Glutamatergic neuron (in vitro differentiated cells): ENCODE data around the gene GPC6. TPM values are rescaled to one million over a fixed set of nuclear protein-coding genes. Genes with fewer than 3 reads are reported as not detected.
A peak's percentile ranks its signal among the peaks of the same experiment; 100 is the strongest.

ENCODE experiments used
- DNase-seq: peaks from one replicate; pipeline ENCODE4 v3.0.0; 2022
- H3K27ac Mint-ChIP-seq: one replicate; pipeline ENCODE4 v1.8.0; 2020; ENCODE audit warnings: mild to moderate bottlenecking, mixed read lengths, inconsistent platforms; ENCODE audit not compliant: unreplicated experiment
- H3K27me3 Mint-ChIP-seq: one replicate; pipeline ENCODE4 v1.8.0; 2020; ENCODE audit warnings: mild to moderate bottlenecking, moderate library complexity, mixed read lengths, inconsistent platforms; ENCODE audit not compliant: unreplicated experiment
- H3K36me3 Mint-ChIP-seq: one replicate; pipeline ENCODE4 v1.8.0; 2020; ENCODE audit warnings: mild to moderate bottlenecking, mixed read lengths, inconsistent platforms; ENCODE audit not compliant: unreplicated experiment
- H3K4me1 Mint-ChIP-seq: one replicate; pipeline ENCODE4 v1.8.0; 2020; ENCODE audit warnings: mild to moderate bottlenecking, low read depth, mixed read lengths, inconsistent platforms; ENCODE audit not compliant: unreplicated experiment
- H3K4me3 Mint-ChIP-seq: one replicate; pipeline ENCODE4 v1.8.0; 2020; ENCODE audit warnings: mild to moderate bottlenecking, mixed read lengths, inconsistent platforms; ENCODE audit not compliant: unreplicated experiment
- H3K9me3 Mint-ChIP-seq: one replicate; pipeline ENCODE4 v1.8.0; 2020; ENCODE audit warnings: mild to moderate bottlenecking, moderate library complexity, mixed read lengths, inconsistent platforms; ENCODE audit not compliant: unreplicated experiment
- CTCF ChIP-seq: fragments of 200-600 bp; sonication (generic); IDR thresholded peaks from one replicate; pipeline ENCODE4 v1.5.0; 2021; ENCODE audit not compliant: partially characterized antibody, unreplicated experiment
- total RNA-seq: library from RNA; stranded (reverse); fragmentation: NEBNext Ultra II Directional; extraction: Animal tissue kit (Norgen Biotek cat#: 25700); gene quantifications from one replicate; pipeline ENCODE4 v1.2.1, GENCODE V29; 2021; ENCODE audit not compliant: unreplicated experiment

GPC6 gene
- total RNA-seq, 1 donor from 2014 or later = 11.8 TPM

- H3K4me1 Mint-ChIP-seq = peaks cover 32% of the 10 kb centered on the region
- no peak overlapping the region for H3K4me3 Mint-ChIP-seq
- H3K36me3 Mint-ChIP-seq = no peaks in the 10 kb centered on the region
- H3K27ac Mint-ChIP-seq = peak overlapping the region; percentile 69
- H3K27me3 Mint-ChIP-seq = no peaks in the 10 kb centered on the region
- H3K9me3 Mint-ChIP-seq = peaks cover 5% of the 10 kb centered on the region
- no peak for TF ChIP-seq CTCF
- peak; percentile 31 for DNase-seq
Observed at GRCh38 chr13:93750676-93751075, 524.1 kb downstream of the GPC6 start.

GRCh38 chr13:93751117-93751516 is 524.5 kb downstream of the GPC6 start:
- Mint-ChIP-seq H3K4me1 (peaks cover 32% of the 10 kb centered on the region), H3K27me3 (no peaks in the 10 kb centered on the region), H3K36me3 (no peaks in the 10 kb centered on the region), H3K9me3 (peaks cover 5% of the 10 kb centered on the region), H3K27ac (peak overlapping the region; percentile 69), H3K4me3 (no peak overlapping the region)
- TF ChIP-seq CTCF = no peak
- DNase-seq = no peak

GRCh38 chr13:93752541-93752940 is 525.9 kb downstream of the GPC6 start:
- H3K9me3 Mint-ChIP-seq = peaks cover 5% of the 10 kb centered on the region
- H3K27ac Mint-ChIP-seq = peak overlapping the region; percentile 90
- H3K4me1 Mint-ChIP-seq = peaks cover 34% of the 10 kb centered on the region
- H3K4me3 Mint-ChIP-seq = no peak overlapping the region
- H3K36me3 Mint-ChIP-seq = no peaks in the 10 kb centered on the region
- no peaks in the 10 kb centered on the region for H3K27me3 Mint-ChIP-seq
- TF ChIP-seq CTCF = no peak
- no peak for DNase-seq

- H3K27ac Mint-ChIP-seq = peak overlapping the region; percentile 74
- no peaks in the 10 kb centered on the region for H3K36me3 Mint-ChIP-seq
- H3K4me3 Mint-ChIP-seq = no peak overlapping the region
Observed at GRCh38 chr13:93753639-93754038, 527.0 kb downstream of the GPC6 start.

GRCh38 chr13:93755341-93755740 is 528.7 kb downstream of the GPC6 start:
- H3K27ac Mint-ChIP-seq = peak overlapping the region; percentile 71
- no peaks in the 10 kb centered on the region for H3K36me3 Mint-ChIP-seq
- DNase-seq = no peak
- no peaks in the 10 kb centered on the region for H3K27me3 Mint-ChIP-seq
- H3K4me1 Mint-ChIP-seq = peaks cover 34% of the 10 kb centered on the region
- H3K4me3 Mint-ChIP-seq = no peak overlapping the region
- no peak for TF ChIP-seq CTCF
- H3K9me3 Mint-ChIP-seq = peaks cover 5% of the 10 kb centered on the region

More at GRCh38 chr13:93753639-93754038, 527.0 kb downstream of the GPC6 start:
- no peak for TF ChIP-seq CTCF
- Mint-ChIP-seq H3K9me3 (peaks cover 5% of the 10 kb centered on the region), H3K4me1 (peaks cover 34% of the 10 kb centered on the region), H3K27me3 (no peaks in the 10 kb centered on the region)
- no peak for DNase-seq
